Neural crest cell (in vitro differentiated cells): ENCODE data around the gene FMNL1. TPM values are rescaled to one million over a fixed set of nuclear protein-coding genes. Genes with fewer than 3 reads are reported as not detected.

ENCODE experiments used
- DNase-seq: peaks from one replicate; pipeline ENCODE4 v3.0.0; 2021; ENCODE audit warnings: low read depth, mixed read lengths, low spot score
- H3K27ac Mint-ChIP-seq: one replicate; pipeline ENCODE4 v1.8.0; 2021; ENCODE audit warnings: mild to moderate bottlenecking, mixed read lengths; ENCODE audit not compliant: unreplicated experiment
- H3K27me3 Mint-ChIP-seq: 2 replicates; pipeline ENCODE4 v1.8.0; 2021; ENCODE audit warnings: low read depth, mild to moderate bottlenecking, mixed read lengths
- H3K36me3 Mint-ChIP-seq: 2 replicates; pipeline ENCODE4 v1.8.0; 2021; ENCODE audit warnings: low read depth, mild to moderate bottlenecking, mixed read lengths
- H3K4me1 Mint-ChIP-seq: 2 replicates; pipeline ENCODE4 v1.8.0; 2021; ENCODE audit warnings: mixed read lengths
- H3K4me3 Mint-ChIP-seq: one replicate; pipeline ENCODE4 v1.8.0; 2021; ENCODE audit warnings: mild to moderate bottlenecking, mixed read lengths
- H3K9me3 Mint-ChIP-seq: 2 replicates; pipeline ENCODE4 v1.8.0; 2021; ENCODE audit warnings: mixed read lengths
- CTCF ChIP-seq: fragments of 200-600 bp; sonication (generic); conservative IDR thresholded peaks from 2 replicates; pipeline ENCODE4 v1.5.0; 2021; ENCODE audit warnings: antibody characterized with exemption, mild to moderate bottlenecking
- total RNA-seq: library from RNA; stranded (reverse); gene quantifications from 2 replicates; pipeline ENCODE4 v1.2.1, GENCODE V29; 2021

Gene FMNL1
- total RNA-seq, 1 donor from 2014 or later: 1.2 TPM

DNA sequence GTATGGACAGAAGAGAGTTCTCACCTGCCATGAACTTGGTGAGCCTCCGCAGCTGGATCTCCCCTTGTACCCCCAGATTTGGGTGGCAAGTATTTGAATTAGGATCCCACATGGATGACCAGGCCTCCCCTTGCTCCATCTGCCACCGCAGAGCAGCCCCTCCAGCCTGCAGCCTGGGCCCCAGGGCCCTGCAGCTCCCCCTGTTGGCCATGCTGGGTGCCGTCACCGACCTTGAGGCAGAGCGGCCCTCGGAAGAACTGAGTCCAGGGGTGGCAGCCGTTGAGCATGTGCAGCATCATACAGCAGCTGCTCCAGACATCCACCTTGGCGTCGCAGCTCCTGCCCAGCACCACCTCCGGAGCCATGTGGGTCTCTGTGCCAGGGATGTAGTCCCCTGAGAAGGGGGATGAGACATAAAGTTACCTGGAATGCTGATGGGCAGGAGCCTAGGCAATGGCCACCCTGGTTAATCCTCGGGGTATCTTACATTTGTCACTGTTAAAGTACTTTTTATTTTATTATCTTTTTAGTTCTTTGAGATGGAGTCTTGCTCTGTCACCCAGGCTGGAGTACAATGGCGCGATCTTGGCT, 49.2 kb downstream of the FMNL1 start:
- H3K27ac Mint-ChIP-seq: no peak overlapping the region
- H3K4me1 Mint-ChIP-seq: no peaks in the 10 kb centered on the region
- peak; percentile 34 for DNase-seq
- no peak overlapping the region for H3K4me3 Mint-ChIP-seq
- peaks cover 6% of the 10 kb centered on the region for H3K36me3 Mint-ChIP-seq
- peak; percentile 63 for TF ChIP-seq CTCF
- H3K9me3 Mint-ChIP-seq: no peaks in the 10 kb centered on the region
- no peaks in the 10 kb centered on the region for H3K27me3 Mint-ChIP-seq

- H3K9me3 Mint-ChIP-seq: no peaks in the 10 kb centered on the region
- no peaks in the 10 kb centered on the region for H3K27me3 Mint-ChIP-seq
- no peak overlapping the region for H3K4me3 Mint-ChIP-seq
- no peak for TF ChIP-seq CTCF
- H3K36me3 Mint-ChIP-seq: peaks cover 6% of the 10 kb centered on the region
- DNase-seq: no peak
- no peak overlapping the region for H3K27ac Mint-ChIP-seq
- H3K4me1 Mint-ChIP-seq: no peaks in the 10 kb centered on the region
These were observed 49.9 kb downstream of the FMNL1 start for GRCh38 chr17:45271603-45272002.

DNA sequence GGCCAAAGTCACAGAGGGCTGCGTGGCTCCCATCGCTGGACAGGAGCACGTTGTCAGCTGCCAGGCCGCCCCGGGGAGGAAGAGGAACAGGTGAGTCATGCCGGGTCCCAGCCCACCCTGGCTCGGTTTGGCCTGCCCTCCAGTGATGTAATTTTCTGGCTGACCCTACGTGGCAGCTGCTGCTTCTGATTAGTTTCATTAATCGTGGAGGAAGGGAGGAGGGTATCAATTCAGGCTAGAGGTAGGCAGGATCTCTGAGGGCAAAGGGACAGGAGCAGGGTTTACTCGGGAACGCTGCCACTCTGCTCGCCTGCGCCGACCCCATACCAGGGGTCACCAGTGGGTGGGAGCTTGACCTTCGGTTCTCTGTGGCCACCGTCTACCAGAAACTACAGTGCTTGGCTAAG, 51.9 kb downstream of the FMNL1 start:
- Mint-ChIP-seq H3K4me1 (peaks cover 4% of the 10 kb centered on the region), H3K36me3 (peaks cover 3% of the 10 kb centered on the region), H3K4me3 (no peak overlapping the region), H3K27me3 (no peaks in the 10 kb centered on the region), H3K9me3 (no peaks in the 10 kb centered on the region), H3K27ac (no peak overlapping the region)
- no peak for DNase-seq
- TF ChIP-seq CTCF: no peak

GRCh38 chr17:45274033-45274432, 52.3 kb downstream of the FMNL1 start:
- Mint-ChIP-seq H3K27me3 (no peaks in the 10 kb centered on the region), H3K4me3 (no peak overlapping the region), H3K27ac (no peak overlapping the region), H3K4me1 (peaks cover 4% of the 10 kb centered on the region), H3K36me3 (peaks cover 3% of the 10 kb centered on the region), H3K9me3 (no peaks in the 10 kb centered on the region)
- no peak for DNase-seq
- no peak for TF ChIP-seq CTCF

DNA sequence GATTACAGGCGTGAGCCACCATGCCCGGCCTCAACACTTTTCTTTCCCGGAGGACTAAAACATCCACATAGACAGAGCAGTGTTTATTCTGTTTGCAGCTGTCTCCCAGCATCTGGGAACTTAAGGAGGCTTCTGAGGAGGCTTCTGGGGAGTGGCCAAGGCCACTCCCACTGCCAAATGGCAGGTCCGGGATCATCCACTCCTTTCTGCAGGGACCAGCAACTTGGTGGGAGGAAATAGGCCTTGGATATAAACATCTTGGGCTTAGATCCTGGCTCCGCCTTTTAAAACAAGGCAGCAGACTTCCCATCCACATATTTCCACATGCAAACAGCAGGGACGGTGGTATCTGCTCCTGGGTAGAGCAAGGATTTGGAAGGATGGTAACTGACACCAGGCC, 54.3 kb downstream of the FMNL1 start:
- H3K4me1 Mint-ChIP-seq: peaks cover 4% of the 10 kb centered on the region
- H3K27me3 Mint-ChIP-seq: no peaks in the 10 kb centered on the region
- no peak overlapping the region for H3K27ac Mint-ChIP-seq
- no peak for DNase-seq
- no peak overlapping the region for H3K4me3 Mint-ChIP-seq
- no peak for TF ChIP-seq CTCF
- H3K36me3 Mint-ChIP-seq: no peaks in the 10 kb centered on the region
- H3K9me3 Mint-ChIP-seq: no peaks in the 10 kb centered on the region
